Retinal pigment epithelial cell (primary cell): ENCODE measurements around the gene MED22.
"Not testable (repeated sequence)": the region's sequence is repeated elsewhere in the genome, so short reads cannot be mapped to it uniquely, and the experiment has no call there.

ENCODE experiments used
- DNase-seq: peaks from one replicate; pipeline ENCODE4 v3.0.0-alpha.2; 2010; ENCODE audit warnings: low read depth
- H3K4me3 ChIP-seq: 2 replicates; pipeline ENCODE4 v1.5.1; 2011; ENCODE audit warnings: mild to moderate bottlenecking, low read length, control low read depth, moderate library complexity
- TF ChIP-seq, protein P1 (sequence below): conservative IDR thresholded peaks from 2 replicates; pipeline ENCODE4 v1.5.1; 2011; ENCODE audit warnings: low read depth, low read length, control low read depth, inconsistent platforms

The MED22 gene

DNA sequence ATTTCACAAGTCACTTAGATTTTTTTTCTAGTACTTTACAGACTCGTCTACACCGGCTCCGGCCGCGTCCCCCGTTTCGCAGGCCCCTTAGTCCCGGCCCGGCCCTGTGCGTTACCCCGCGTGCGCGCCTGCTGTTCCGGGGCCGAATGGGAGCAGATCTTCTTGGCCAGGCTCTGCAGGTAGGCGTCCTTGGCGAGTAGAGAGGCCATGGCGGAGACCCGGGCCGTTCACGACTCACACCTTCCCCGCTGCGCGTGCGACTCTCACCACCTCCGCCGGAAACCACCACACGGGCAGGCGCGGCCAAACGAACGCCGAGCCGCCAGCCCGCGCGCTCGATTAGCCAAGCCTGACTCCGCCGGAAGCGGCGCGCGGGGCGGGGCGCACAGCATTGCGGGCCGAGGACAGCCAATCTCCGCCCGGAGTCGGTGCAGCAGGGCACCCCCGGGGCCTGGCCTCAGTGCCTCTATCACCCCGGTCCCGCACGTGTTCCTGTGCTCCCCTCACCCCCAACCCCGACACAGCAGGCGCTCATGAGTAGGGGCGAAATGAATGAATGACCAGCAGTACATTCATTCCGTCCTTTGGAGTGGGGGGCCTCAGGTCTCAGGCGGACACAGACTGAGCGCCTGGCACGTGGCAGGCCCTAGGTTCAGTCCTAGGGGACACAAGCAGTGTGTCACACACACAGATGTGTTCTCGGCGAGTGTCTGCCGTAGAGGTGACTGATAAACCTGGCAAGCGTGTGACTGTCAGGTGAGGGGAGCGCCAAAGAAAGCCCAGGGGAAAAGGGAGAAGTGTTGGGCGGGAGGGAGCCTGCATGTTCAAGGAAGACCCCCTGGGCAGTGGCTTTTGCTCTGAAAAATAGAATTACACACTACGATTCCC, 11.8 kb downstream of the MED22 start, which contains the start of gene SURF6:
Gene SURF6, minus strand, starts transcription at position 265 of the 888 bp plus-strand sequence. Its CDS starts 56 bp downstream, at position 209.
- TF ChIP-seq, protein P1, sequence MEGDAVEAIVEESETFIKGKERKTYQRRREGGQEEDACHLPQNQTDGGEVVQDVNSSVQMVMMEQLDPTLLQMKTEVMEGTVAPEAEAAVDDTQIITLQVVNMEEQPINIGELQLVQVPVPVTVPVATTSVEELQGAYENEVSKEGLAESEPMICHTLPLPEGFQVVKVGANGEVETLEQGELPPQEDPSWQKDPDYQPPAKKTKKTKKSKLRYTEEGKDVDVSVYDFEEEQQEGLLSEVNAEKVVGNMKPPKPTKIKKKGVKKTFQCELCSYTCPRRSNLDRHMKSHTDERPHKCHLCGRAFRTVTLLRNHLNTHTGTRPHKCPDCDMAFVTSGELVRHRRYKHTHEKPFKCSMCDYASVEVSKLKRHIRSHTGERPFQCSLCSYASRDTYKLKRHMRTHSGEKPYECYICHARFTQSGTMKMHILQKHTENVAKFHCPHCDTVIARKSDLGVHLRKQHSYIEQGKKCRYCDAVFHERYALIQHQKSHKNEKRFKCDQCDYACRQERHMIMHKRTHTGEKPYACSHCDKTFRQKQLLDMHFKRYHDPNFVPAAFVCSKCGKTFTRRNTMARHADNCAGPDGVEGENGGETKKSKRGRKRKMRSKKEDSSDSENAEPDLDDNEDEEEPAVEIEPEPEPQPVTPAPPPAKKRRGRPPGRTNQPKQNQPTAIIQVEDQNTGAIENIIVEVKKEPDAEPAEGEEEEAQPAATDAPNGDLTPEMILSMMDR, result no peak
- peak; percentile 56 for DNase-seq
- H3K4me3 ChIP-seq, result peak within 1 kb of the TSS; percentile 92

DNA sequence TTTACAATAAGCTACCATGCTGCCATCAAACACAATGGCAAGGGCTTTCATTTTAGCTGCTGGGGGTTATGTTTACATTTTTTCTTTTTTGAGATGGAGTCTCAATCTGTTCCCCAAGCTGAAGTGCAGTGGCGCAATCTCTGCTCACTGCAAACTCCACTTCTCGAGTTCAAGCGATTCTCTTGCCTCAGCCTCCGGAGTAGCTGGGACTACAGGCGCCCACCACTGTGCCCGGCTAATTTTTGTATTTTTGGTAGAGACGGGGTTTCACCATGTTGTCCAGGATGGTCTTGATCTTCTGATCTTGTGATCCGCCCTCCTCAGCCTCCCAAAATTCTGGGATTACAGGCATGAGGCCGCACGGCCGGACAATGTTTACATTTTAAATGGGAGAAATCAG, 13.0 kb downstream of the MED22 start:
- H3K4me3 ChIP-seq, result peak overlapping the region; percentile 92
- not testable (repeated sequence) for DNase-seq

DNA sequence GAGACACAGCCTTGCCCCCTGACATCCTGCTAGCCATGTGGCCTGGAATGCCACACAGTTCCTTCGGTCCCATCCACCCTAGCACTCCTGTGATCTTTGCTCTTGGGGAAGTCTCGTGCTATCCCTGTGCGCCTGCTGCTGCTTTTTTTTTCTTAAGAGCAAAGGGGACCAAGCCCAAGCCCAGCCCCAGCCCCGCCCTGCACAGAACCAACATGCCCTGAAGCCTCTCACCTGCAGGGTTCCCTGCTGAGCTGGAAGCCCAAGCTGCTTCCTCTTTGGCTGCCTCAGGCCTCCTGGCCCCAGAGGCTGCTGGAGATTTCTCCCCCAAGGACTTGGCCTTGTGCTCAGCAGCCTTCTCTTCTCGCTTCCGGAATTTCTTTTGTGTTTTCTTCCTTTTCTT, 13.8 kb downstream of the MED22 start:
- H3K4me3 ChIP-seq, result no peak overlapping the region
- TF ChIP-seq, protein P1, result no peak
- no peak for DNase-seq

DNA sequence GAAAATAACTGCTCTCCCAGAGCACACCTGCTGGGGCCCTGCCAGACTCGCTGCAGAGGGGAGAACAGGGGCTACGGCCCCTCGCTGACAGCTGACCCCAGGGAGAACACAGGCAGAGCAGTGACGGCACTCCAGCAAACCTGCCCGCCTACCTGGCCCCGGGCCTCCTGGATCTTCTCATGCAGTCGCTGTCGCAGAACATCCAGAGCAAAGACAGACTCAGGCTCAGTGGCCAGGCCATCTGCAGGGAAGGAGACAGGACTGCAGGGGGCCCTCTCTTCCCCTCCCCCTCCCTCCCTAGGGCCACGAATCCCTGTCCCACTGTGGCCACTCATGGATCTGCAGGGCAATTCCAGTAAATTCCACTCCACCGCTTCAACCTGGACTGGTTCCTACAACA, 14.4 kb downstream of the MED22 start:
- TF ChIP-seq, protein P1, result no peak
- no peak overlapping the region for H3K4me3 ChIP-seq
- no peak for DNase-seq

DNA sequence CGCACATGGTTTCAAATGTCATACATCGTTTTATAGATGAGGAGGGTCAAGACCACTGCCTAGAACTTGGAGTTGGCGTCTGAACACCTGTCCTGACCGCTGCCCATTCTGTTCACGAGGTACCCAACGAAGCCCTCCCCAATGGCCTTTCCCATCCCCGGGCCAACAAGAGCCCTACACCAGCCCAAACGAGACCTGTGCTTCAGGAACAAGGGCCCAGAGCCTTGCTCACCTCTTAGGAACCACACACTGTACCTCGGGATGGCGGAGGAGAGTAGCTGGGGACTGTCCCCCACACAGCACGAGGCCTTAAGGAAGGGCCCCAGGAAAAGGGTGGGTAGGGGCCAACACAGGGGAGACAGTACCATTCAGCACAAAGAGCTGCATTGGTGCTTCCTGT, 14.9 kb downstream of the MED22 start:
- no peak for DNase-seq
- TF ChIP-seq, protein P1, result no peak
- H3K4me3 ChIP-seq, result no peak overlapping the region

DNA sequence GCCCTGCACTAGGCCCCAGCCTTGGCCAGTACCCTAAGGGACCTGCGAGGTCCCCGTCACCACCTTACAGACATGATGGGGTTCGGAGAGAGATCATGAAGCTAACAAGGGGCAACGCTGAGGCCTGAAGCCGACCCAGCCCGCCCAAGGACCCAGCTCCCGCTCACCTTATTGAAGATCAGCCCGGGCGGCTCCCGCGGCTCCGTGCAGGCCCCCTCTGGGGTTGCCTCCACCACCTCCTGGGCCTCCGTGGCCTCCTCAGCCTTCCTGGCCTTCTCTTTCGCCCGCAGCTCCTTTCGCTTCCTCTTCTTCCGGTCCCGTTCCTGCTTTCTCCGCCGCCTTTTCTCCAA, 15.6 kb downstream of the MED22 start:
- DNase-seq, result no peak
- H3K4me3 ChIP-seq, result no peak overlapping the region
- TF ChIP-seq, protein P1, result no peak

DNA sequence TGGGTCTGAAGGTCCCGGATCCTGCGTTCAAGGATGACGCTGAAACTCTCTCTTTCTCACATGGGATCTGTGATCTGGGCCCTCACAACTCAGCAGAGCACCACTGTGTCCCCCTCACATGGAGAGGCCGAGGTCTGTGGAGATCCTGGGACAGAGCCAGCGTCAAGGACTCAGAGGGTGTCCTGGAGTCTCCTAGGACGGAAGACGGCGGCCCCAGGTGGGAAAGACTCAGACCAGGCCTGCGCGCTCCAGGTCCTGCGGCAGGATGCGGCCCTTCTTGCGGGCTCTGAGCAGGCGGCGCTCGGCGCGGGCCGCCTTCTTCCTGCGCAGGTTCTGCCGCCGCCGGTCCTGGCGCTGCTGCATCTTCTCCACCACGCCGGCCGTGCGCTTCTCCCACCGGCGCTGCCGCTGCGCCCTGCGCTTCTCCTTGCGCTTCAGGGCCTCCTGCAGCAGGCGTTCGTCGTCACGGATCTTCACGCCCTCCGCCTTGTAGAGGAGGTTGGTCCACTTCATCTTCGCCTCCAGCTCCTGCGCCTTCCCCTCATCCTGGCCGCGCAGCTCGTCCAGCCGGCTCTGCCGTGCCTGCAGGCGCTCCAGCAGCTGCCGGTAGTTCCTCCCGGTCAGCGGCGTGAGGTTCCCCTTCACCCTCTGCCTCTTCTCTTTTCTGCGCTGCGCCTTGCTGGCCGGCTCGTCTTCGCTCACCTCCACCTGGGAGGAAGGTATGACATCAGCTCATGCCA, 16.1 kb downstream of the MED22 start:
- no peak overlapping the region for H3K4me3 ChIP-seq
- TF ChIP-seq, protein P1, result no peak
- no peak for DNase-seq
